WTC11 (cell line): ENCODE measurements around the gene ANO7.

ENCODE experiments used
- CTCF ChIP-seq: fragments of 200-600 bp; IDR thresholded peaks from 2 replicates; pipeline ENCODE4 v1.8.0; 2022; ENCODE audit warnings: antibody characterized with exemption
- JUN ChIP-seq: sonication (generic); formaldehyde crosslinking; IDR thresholded peaks from 2 replicates; pipeline ENCODE4 v1.8.0; 2023; ENCODE audit warnings: mild to moderate bottlenecking, missing genetic modification reagents
- MAX ChIP-seq: sonication (generic); formaldehyde crosslinking; IDR thresholded peaks from 2 replicates; pipeline ENCODE4 v1.8.0; 2022; ENCODE audit warnings: mild to moderate bottlenecking, missing genetic modification reagents
- TEAD4 ChIP-seq: sonication (generic); formaldehyde crosslinking; IDR thresholded peaks from 2 replicates; pipeline ENCODE4 v1.8.0; 2022; ENCODE audit warnings: mild to moderate bottlenecking, missing genetic modification reagents
- USF2 ChIP-seq: sonication (generic); formaldehyde crosslinking; IDR thresholded peaks from 2 replicates; pipeline ENCODE4 v1.8.1; 2023; ENCODE audit warnings: mild to moderate bottlenecking, missing genetic modification reagents, moderate library complexity
- ZBTB21 ChIP-seq: sonication (generic); formaldehyde crosslinking; IDR thresholded peaks from 2 replicates; pipeline ENCODE4 v1.8.1; 2023; ENCODE audit warnings: mild to moderate bottlenecking, missing genetic modification reagents, borderline replicate concordance
- ZNF512 ChIP-seq: sonication (generic); formaldehyde crosslinking; IDR thresholded peaks from 2 replicates; pipeline ENCODE4 v1.8.1; 2022; ENCODE audit warnings: missing genetic modification reagents, borderline replicate concordance

- TF ChIP-seq CTCF (no peak), TEAD4 (no peak), ZBTB21 (CRISPR knock-in tag) (no peak), USF2 (no peak), ZNF512 (no peak), JUN (no peak), MAX (CRISPR knock-in tag) (no peak)
Measured at GRCh38 chr2:241261628-241262027, 73.2 kb downstream of the ANO7 start.
